ENCODE results near the gene NTN1.

DNA sequence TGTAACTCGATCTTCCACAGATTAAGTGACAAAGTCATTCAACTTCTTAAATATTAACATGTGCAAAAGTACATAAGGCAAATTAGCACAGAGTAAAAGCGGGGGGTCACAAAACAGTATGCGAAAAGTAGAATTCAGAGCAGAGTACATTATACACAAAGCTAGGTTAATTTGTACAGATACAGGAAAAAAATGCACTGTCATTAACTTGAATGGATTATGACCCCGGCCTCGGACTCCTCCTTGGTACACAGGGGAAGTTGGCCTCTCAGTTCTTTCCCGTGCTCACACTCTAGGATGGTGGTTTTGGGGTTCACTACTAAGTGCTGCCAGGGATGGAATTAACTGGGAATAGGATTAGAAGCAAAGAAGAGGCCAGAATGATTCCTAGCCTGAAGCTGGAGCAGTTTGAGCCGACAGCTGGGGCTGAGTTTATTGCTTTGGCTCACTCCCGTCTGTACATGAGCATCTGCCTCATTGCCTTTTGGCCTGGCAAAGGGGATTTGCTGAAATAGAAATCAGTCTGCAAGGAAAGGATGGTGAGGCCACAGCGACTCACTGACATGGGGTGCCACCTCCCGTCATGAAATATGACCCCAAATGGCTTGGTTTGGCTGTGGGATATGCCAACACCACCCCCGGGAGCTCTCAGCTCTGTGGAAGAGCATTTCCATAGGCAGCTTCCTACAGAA lies 23.6 kb downstream of the NTN1 start:
- no peak for TF ChIP-seq POLR2A (IDR thresholded peaks at IDR 0.05)
- TF ChIP-seq, protein P1, sequence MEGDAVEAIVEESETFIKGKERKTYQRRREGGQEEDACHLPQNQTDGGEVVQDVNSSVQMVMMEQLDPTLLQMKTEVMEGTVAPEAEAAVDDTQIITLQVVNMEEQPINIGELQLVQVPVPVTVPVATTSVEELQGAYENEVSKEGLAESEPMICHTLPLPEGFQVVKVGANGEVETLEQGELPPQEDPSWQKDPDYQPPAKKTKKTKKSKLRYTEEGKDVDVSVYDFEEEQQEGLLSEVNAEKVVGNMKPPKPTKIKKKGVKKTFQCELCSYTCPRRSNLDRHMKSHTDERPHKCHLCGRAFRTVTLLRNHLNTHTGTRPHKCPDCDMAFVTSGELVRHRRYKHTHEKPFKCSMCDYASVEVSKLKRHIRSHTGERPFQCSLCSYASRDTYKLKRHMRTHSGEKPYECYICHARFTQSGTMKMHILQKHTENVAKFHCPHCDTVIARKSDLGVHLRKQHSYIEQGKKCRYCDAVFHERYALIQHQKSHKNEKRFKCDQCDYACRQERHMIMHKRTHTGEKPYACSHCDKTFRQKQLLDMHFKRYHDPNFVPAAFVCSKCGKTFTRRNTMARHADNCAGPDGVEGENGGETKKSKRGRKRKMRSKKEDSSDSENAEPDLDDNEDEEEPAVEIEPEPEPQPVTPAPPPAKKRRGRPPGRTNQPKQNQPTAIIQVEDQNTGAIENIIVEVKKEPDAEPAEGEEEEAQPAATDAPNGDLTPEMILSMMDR (IDR thresholded peaks at IDR 0.05) = no peak

Data from adrenal gland (tissue), 5 donors.